Body of pancreas (tissue), 4 donors: ENCODE data around the gene THAP7. TPM values are rescaled to one million over a fixed set of nuclear protein-coding genes. Genes with fewer than 3 reads are reported as not detected.

Experiments used
- ATAC-seq: fragments of 150-250 bp; one replicate; pipeline ENCODE4 v1.9.1; 2016
- DNase-seq, 4 donors: peaks; one replicate each; pipeline ENCODE4 v3.0.0-alpha.2; 2019
- H3K27ac ChIP-seq, 4 donors: fragments of 200-600 bp; sonication (generic); 1 replicate in 3 of 4; 2 replicates in 1 of 4; pipeline versions ENCODE4 v1.5.1 to v1.6.1; 2016 to 2019; ENCODE audit warnings: mild to moderate bottlenecking in 1 of 4, mixed read lengths in 1 of 4, moderate library complexity in 1 of 4
- H3K27me3 ChIP-seq, 2 donors: fragments of 200-600 bp; sonication (generic); one replicate each; pipeline ENCODE4 v1.6.0; 2016; ENCODE audit warnings: mild to moderate bottlenecking in 1 of 2
- H3K36me3 ChIP-seq, 2 donors: fragments of 200-600 bp; sonication (generic); replicated peaks in 1 of 2; 2 replicates each; pipeline ENCODE4 v1.5.1; 2016; ENCODE audit warnings: low read depth in 2 of 2; ENCODE audit not compliant: insufficient read depth in 1 of 2
- H3K4me1 ChIP-seq: fragments of 200-600 bp; sonication (generic); one replicate; pipeline ENCODE4 v1.6.0; 2016
- H3K4me3 ChIP-seq, 2 donors: fragments of 200-600 bp; sonication (generic); 1 replicate in 1 of 2; 2 replicates in 1 of 2; pipeline ENCODE4 v1.5.1; 2016 to 2019
- H3K9me3 ChIP-seq, 3 donors: fragments of 200-600 bp; sonication (generic); 1 replicate in 2 of 3; 2 replicates in 1 of 3; pipeline ENCODE4 v1.5.1; 2016
- CTCF ChIP-seq, 7 experiments: fragments of 450-650 bp in 4 of 7; fragments of 200-600 bp in 3 of 7; sonication (generic) in 3 of 7; IDR thresholded peaks; one replicate each; pipeline ENCODE4 v1.5.1; 2016 to 2019; ENCODE audit warnings: antibody characterized with exemption in 7 of 7
- POLR2A ChIP-seq, 3 donors: fragments of 450-650 bp; IDR thresholded peaks; one replicate each; pipeline ENCODE4 v1.6.1; 2016; ENCODE audit warnings: antibody characterized with exemption in 3 of 3, mild to moderate bottlenecking in 2 of 3
- WGBS, 2 donors: methylation state at CpG; one replicate each; pipeline ENCODE4 v1.1.5; 2017; 5-methylcytosine and 5-hydroxymethylcytosine counted together
- intact Hi-C: fragments of 100-400 bp; cut with DNase I; formaldehyde crosslinking; loops from one replicate; pipeline ENCODE4 v1.15.1; 2023
- total RNA-seq, 2 donors: library from RNA; depleted of rRNA; stranded (reverse); fragments of >200 nt; gene quantifications; one replicate each; pipeline ENCODE4 v1.1.0, GENCODE V29; 2016

THAP7 gene
- total RNA-seq, 2 donors from 2014 or later: 17.1 to 20.2 TPM

- Histone ChIP-seq H3K9me3 (no peaks in the 10 kb centered on the region), H3K4me1 (peaks cover 10% of the 10 kb centered on the region), H3K27me3 (no peaks in the 10 kb centered on the region), H3K4me3 (no peak overlapping the region), H3K36me3 (no peaks in the 10 kb centered on the region), H3K27ac (no peak overlapping the region)
- DNase-seq: no peak
- TF ChIP-seq POLR2A (IDR thresholded peaks at IDR 0.05) (no peak), CTCF (IDR thresholded peaks at IDR 0.05) (no peak)
- 83 to 93% methylated on average over 3 of the region's 3 CpGs for WGBS, 2 donors
- ATAC-seq: no peak
- intact Hi-C loops: loop anchor here (10.0 kb wide), 1 partner anchor 61 kb away; no protein-coding TSS in a partner anchor
Measured at GRCh38 chr22:21033895-21034294, 32.0 kb upstream of the THAP7 start.

- Histone ChIP-seq H3K4me3 (no peak overlapping the region), H3K27ac (no peak overlapping the region), H3K9me3 (no peaks in the 10 kb centered on the region), H3K4me1 (peaks cover 10% of the 10 kb centered on the region), H3K27me3 (no peaks in the 10 kb centered on the region), H3K36me3 (no peaks in the 10 kb centered on the region)
- intact Hi-C loops: loop anchor here (10.0 kb wide), 1 partner anchor 62 kb away; no protein-coding TSS in a partner anchor
- WGBS, 2 donors: 80 to 85% methylated on average over 10 to 12 of the region's 12 CpGs
- no peak for DNase-seq
- TF ChIP-seq CTCF (IDR thresholded peaks at IDR 0.05): no peak
- no peak for TF ChIP-seq POLR2A (IDR thresholded peaks at IDR 0.05)
- ATAC-seq: no peak
Measured at GRCh38 chr22:21032868-21033688, 31.2 kb upstream of the THAP7 start.

- intact Hi-C loops: loop anchor here (10.0 kb wide), 1 partner anchor 63 kb away; no protein-coding TSS in a partner anchor
- Histone ChIP-seq H3K4me1 (peaks cover 10% of the 10 kb centered on the region), H3K27ac (no peak within 1 kb of the TSS), H3K36me3 (no peaks in the 10 kb centered on the region), H3K9me3 (no peaks in the 10 kb centered on the region), H3K4me3 (no peak within 1 kb of the TSS), H3K27me3 (no peaks in the 10 kb centered on the region)
- peak; percentile 39 for ATAC-seq
- WGBS, 2 donors: 10 to 15% methylated on average over 25 to 58 of the region's 59 CpGs
- TF ChIP-seq CTCF (IDR thresholded peaks at IDR 0.05) (no peak), POLR2A (IDR thresholded peaks at IDR 0.05) (no peak)
- DNase-seq: no peak
Measured at GRCh38 chr22:21032037-21032867, 30.3 kb upstream of the THAP7 start, which contains the start of gene SLC7A4. TSS of gene SLC7A4 (minus strand) at chr22:21032561. CDS start at chr22:21031812, 749 bp downstream.

GRCh38 chr22:21031545-21032036 is 29.7 kb upstream of the THAP7 start:
- H3K36me3 ChIP-seq: no peaks in the 10 kb centered on the region
- no peak overlapping the region for H3K27ac ChIP-seq
- ATAC-seq: no peak
- H3K4me1 ChIP-seq: peaks cover 10% of the 10 kb centered on the region
- no peaks in the 10 kb centered on the region for H3K9me3 ChIP-seq
- no peak for DNase-seq
- WGBS, 2 donors: 95% methylated on average over 18 of the region's 18 CpGs; no CpG with 5 or more reads in 1 of the 2 donors
- intact Hi-C loops: loop anchor here (10.0 kb wide), 1 partner anchor 63 kb away; no protein-coding TSS in a partner anchor
- no peak overlapping the region for H3K4me3 ChIP-seq
- no peak for TF ChIP-seq CTCF (IDR thresholded peaks at IDR 0.05)
- no peak for TF ChIP-seq POLR2A (IDR thresholded peaks at IDR 0.05)
- no peaks in the 10 kb centered on the region for H3K27me3 ChIP-seq
